WERI-Rb-1 (cell line): ENCODE data around the gene CHST11.
"Not testable (repeated sequence)": the region's sequence is repeated elsewhere in the genome, so short reads cannot be mapped to it uniquely, and the experiment has no call there.

Source experiments
- DNase-seq: peaks from one replicate; pipeline ENCODE4 v3.0.0-alpha.2; 2020
- H3K27ac ChIP-seq: fragments of 250-450 bp; sonication (Bioruptor Pico); 2 replicates; pipeline ENCODE4 v1.5.1; 2020; ENCODE audit warnings: mild to moderate bottlenecking, moderate library complexity
- H3K27me3 ChIP-seq: fragments of 250-450 bp; sonication (Bioruptor Pico); 2 replicates; pipeline ENCODE4 v1.5.1; 2021; ENCODE audit warnings: mild to moderate bottlenecking, low read depth, moderate library complexity; ENCODE audit not compliant: insufficient read depth, severe bottlenecking
- H3K36me3 ChIP-seq: fragments of 250-450 bp; sonication (Bioruptor Pico); 2 replicates; pipeline ENCODE4 v1.5.1; 2020; ENCODE audit warnings: mild to moderate bottlenecking, moderate library complexity
- H3K4me3 ChIP-seq: 2 replicates; pipeline ENCODE4 v1.5.1; 2011; ENCODE audit warnings: low read depth, mild to moderate bottlenecking, control low read depth, low read length
- H3K9me3 ChIP-seq: fragments of 250-450 bp; sonication (Bioruptor Pico); 2 replicates; pipeline ENCODE4 v1.5.1; 2021; ENCODE audit warnings: mild to moderate bottlenecking, moderate library complexity; ENCODE audit not compliant: severe bottlenecking
- CTCF ChIP-seq: IDR thresholded peaks from 2 replicates; pipeline ENCODE4 v1.5.1; 2011; ENCODE audit warnings: low read depth, mild to moderate bottlenecking, control low read depth, inconsistent platforms, low read length

CHST11 gene

GRCh38 chr12:104521731-104522130, 65.0 kb downstream of the CHST11 start:
- Histone ChIP-seq H3K9me3 (no peaks in the 10 kb centered on the region), H3K27ac (no peak overlapping the region), H3K36me3 (no peaks in the 10 kb centered on the region), H3K27me3 (no peaks in the 10 kb centered on the region), H3K4me3 (no peak overlapping the region)
- DNase-seq: no peak
- no peak for TF ChIP-seq CTCF

GRCh38 chr12:104522985-104523722, 66.4 kb downstream of the CHST11 start:
- TF ChIP-seq CTCF: no peak
- DNase-seq: no peak
- Histone ChIP-seq H3K27ac (no peak overlapping the region), H3K4me3 (no peak overlapping the region), H3K36me3 (no peaks in the 10 kb centered on the region), H3K27me3 (no peaks in the 10 kb centered on the region), H3K9me3 (no peaks in the 10 kb centered on the region)

- H3K4me3 ChIP-seq: no peak overlapping the region
- no peaks in the 10 kb centered on the region for H3K9me3 ChIP-seq
- H3K27me3 ChIP-seq: no peaks in the 10 kb centered on the region
- no peak for TF ChIP-seq CTCF
- H3K36me3 ChIP-seq: no peaks in the 10 kb centered on the region
- DNase-seq: no peak
- no peak overlapping the region for H3K27ac ChIP-seq
These were observed 67.5 kb downstream of the CHST11 start for GRCh38 chr12:104524034-104524832.

DNA sequence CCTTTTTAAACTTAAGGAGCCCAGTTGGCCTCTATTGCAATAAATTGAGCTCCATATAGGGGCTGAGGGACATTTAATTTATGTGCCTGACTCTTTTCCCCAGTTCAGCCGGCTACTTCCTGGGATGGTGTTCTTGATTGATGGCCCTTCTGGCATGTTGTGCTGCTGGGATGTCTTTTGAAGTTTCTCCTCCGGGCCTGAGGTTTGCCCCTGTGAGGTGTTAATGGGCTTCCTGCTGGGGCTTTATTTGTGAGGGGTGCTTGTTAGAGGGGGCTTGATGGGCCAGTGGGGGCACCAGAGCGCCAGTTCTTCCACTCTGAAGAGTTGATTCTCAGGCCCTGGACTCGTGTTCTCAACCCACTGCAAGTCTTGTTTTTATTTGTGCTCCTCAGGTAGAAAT, 69.6 kb downstream of the CHST11 start:
- no peak for DNase-seq
- Histone ChIP-seq H3K27me3 (no peaks in the 10 kb centered on the region), H3K9me3 (no peaks in the 10 kb centered on the region), H3K27ac (no peak overlapping the region), H3K36me3 (no peaks in the 10 kb centered on the region), H3K4me3 (no peak overlapping the region)
- TF ChIP-seq CTCF: no peak

DNA sequence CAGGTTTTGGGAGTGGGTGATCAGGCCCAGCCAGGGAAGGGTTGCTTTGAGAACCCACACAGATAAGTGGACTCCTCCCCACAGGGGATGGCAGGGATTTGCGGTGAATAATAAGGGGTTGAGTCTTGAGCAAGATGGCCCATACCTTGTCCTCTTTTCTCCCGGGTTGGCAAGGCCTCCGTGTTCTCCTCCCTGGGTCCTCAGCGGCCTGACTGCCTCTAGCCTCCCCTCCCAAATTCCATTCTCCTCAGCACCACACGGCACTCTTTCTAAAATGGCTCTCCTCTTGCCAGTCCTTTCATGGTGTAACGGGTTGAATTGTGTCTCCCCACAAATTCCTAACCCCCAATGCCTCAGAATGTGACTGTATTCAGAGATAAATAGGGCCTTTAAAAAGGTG, 70.0 kb downstream of the CHST11 start:
- H3K4me3 ChIP-seq: no peak overlapping the region
- H3K27me3 ChIP-seq: no peaks in the 10 kb centered on the region
- DNase-seq: no peak
- H3K27ac ChIP-seq: no peak overlapping the region
- H3K9me3 ChIP-seq: no peaks in the 10 kb centered on the region
- TF ChIP-seq CTCF: no peak
- no peaks in the 10 kb centered on the region for H3K36me3 ChIP-seq

GRCh38 chr12:104527653-104528052, 70.9 kb downstream of the CHST11 start:
- not testable (repeated sequence) for H3K9me3 ChIP-seq, H3K27me3 ChIP-seq, DNase-seq, H3K36me3 ChIP-seq, H3K4me3 ChIP-seq, H3K27ac ChIP-seq
